ENCODE measurements around the gene UMODL1.

Gene UMODL1

DNA sequence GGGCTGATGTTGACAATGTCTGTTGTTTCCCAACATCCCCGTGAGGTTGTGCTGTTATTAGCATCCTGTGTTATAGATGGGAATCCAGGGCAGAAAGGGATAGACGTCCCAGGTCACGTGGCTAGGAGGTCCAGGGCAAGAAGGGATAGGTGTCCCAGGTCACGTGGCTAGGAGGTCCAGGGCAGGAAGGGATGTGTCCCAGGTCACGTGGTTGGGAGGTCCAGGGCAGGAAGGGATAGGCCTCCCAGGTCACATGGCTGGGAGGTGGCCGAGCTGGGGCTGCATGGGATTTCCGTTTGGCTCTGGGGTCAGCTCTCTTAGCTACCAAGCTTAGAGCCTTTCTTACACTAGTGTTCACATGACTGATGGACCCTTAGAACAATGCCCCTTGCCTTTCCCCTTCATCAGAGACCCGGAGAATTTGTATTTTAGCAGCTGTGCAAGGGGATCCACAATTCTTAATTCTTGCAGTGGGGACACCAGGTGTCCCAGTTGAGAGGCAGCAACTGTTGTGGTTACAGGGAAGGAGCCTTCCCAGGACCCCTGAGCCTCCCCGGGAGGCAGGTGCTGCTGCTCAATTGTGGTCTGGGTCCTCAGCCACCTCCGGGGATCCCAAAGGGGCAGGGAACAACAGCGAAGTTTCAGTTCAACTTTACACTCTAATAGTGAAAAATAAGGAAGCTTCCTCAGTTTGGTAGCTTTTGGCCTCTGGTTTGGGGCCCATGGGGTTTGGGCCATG lies 69.2 kb downstream of the UMODL1 start:
- no peak overlapping the region for H3K4me3 ChIP-seq (ENCODE audit: low read length)
- DNase-seq (ENCODE audit: low read depth), result no peak
- TF ChIP-seq, protein P1, sequence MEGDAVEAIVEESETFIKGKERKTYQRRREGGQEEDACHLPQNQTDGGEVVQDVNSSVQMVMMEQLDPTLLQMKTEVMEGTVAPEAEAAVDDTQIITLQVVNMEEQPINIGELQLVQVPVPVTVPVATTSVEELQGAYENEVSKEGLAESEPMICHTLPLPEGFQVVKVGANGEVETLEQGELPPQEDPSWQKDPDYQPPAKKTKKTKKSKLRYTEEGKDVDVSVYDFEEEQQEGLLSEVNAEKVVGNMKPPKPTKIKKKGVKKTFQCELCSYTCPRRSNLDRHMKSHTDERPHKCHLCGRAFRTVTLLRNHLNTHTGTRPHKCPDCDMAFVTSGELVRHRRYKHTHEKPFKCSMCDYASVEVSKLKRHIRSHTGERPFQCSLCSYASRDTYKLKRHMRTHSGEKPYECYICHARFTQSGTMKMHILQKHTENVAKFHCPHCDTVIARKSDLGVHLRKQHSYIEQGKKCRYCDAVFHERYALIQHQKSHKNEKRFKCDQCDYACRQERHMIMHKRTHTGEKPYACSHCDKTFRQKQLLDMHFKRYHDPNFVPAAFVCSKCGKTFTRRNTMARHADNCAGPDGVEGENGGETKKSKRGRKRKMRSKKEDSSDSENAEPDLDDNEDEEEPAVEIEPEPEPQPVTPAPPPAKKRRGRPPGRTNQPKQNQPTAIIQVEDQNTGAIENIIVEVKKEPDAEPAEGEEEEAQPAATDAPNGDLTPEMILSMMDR (IDR thresholded peaks at IDR 0.05; ENCODE audit: insufficient read depth, low read depth, low read length, missing control alignments), result no peak

DNA sequence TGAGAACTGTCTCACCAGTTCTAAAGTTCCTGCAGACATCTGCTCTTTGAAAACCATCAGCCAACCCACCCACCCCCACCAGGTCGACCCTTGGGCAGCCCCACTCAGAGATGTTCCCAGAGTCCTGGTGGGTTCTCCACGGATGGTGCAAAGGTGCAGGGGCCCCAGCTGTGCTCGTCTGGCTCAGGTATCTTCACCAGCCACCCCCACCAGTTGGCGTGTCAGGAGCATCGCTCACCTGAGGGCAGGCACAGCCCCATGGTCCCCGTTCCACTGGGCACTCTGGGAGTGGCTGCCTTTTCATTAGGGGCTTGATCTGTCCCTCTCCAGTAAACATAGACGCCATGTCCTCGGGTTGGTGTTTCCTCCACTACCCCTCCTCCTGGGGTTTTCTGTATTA lies 70.5 kb downstream of the UMODL1 start:
- DNase-seq (ENCODE audit: low read depth), result no peak
- H3K4me3 ChIP-seq (ENCODE audit: low read length), result no peak overlapping the region
- TF ChIP-seq, protein P1 (IDR thresholded peaks at IDR 0.05; ENCODE audit: insufficient read depth, low read depth, low read length, missing control alignments), result no peak

DNA sequence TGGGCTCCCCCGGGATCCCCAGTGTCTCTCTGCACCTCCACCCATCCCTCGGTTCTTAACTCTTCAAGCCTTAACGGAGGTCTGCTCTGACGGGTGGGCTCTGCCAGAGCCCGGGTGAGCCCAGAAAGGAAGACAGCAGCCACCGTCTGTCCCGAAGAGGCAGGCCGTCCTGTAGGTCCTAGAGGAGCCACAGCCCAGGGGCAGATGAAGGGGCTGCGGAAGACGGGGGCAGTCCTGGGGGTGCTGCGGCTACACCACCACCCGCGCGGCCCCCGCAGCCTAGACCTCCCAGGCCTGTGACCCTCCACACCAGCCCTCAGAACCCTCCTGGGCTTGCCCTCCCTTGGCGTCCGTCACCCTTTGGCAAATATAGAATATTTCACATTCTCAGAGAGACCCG lies 71.0 kb downstream of the UMODL1 start:
- DNase-seq (ENCODE audit: low read depth), result no peak

DNA sequence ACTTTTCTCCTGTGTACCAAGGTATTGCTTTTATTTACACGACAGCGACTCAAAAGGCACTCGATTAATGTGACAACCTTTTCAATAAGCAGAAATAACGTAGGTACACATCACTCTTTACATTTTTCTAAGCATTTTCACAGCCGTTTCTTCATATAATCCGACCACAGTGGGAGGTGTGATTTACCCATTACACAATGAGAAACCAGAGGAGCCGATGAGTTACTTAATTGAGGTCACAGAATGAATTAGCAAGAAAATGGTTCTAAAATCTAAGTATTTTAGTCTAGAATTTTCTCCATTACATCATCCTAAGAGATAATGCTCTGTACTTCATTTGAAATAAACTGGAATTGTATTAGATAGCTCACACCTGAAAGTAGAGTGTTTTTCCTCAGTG lies 71.5 kb downstream of the UMODL1 start:
- DNase-seq (ENCODE audit: low read depth), result no peak
- H3K4me3 ChIP-seq (ENCODE audit: low read length), result no peak overlapping the region
- TF ChIP-seq, protein P1 (IDR thresholded peaks at IDR 0.05; ENCODE audit: insufficient read depth, low read depth, low read length, missing control alignments), result no peak

More for the DNA sequence above, 71.0 kb downstream of the UMODL1 start:
- TF ChIP-seq, protein P1 (IDR thresholded peaks at IDR 0.05; ENCODE audit: insufficient read depth, low read depth, low read length, missing control alignments), result no peak
- H3K4me3 ChIP-seq (ENCODE audit: low read length), result no peak overlapping the region

DNA sequence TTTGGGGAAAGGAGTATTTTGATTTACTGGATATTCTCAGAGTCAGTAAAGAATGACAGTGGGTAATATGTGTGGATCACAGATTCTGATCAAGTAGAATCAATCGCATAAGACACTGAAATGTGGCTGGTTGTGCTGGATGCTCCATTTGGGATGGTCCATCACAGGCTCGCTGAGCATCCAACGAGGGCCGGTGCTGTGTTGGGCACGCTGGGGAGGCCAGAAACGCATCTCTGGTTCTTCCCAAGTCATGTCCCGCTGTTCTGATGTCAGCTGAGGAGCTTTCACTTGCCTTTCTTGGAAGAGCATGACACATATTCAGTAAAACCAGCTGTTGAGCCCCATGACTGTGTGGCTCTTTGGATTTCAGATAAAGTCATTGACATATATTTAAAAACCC lies 72.0 kb downstream of the UMODL1 start:
- TF ChIP-seq, protein P1 (IDR thresholded peaks at IDR 0.05; ENCODE audit: insufficient read depth, low read depth, low read length, missing control alignments), result no peak
- DNase-seq (ENCODE audit: low read depth), result no peak
- H3K4me3 ChIP-seq (ENCODE audit: low read length), result no peak overlapping the region

DNA sequence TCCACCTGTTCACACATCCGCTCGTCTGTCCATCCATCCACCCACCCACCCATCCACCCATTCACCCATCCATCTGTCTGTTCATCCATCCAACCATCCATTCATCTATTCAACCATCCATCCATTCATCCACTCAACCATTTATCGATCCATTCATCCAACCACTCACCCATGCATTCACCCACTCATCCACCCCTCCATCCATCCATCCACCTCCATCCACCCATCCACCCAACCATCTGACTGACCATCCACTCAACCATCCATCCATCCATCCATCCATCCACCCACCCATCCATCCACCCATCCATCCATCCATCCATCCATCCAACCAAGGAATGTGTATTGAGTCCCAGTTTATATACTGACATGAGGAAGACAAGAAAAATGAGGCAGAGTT lies 73.1 kb downstream of the UMODL1 start:
- H3K4me3 ChIP-seq (ENCODE audit: low read length), result no peak overlapping the region
- TF ChIP-seq, protein P1 (IDR thresholded peaks at IDR 0.05; ENCODE audit: insufficient read depth, low read depth, low read length, missing control alignments), result no peak
- no peak for DNase-seq (ENCODE audit: low read depth)

All from epithelial cell of esophagus (primary cell).